ENCODE data around the gene UBAC1.

The UBAC1 gene

DNA sequence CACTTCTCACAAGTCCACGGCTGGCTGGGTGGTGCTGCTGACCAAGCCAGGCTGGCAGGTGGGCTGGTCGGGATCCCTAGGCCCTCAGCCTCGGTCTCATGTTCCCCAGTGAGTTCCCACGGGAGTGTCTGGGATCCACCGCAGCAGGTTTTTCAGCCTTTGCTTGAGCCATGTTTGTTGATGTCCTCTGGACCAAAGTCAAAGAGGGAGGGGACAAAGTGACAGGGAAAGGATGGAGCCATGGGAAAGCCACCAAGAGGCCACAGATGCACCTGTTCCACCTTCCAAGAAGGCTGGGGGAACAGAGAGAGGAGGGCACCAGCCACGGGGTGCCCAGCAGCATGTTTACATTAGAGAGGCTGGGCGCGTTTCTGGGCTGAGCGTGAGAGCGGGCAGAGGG is 2.8 kb upstream of the UBAC1 start:
- TF ChIP-seq CSDC2 (CRISPR knock-in tag; IDR thresholded peaks at IDR 0.05) (no peak), GLIS3 (CRISPR knock-in tag; IDR thresholded peaks at IDR 0.05) (no peak), ESRRG (CRISPR knock-in tag; IDR thresholded peaks at IDR 0.05) (no peak), SNAI2 (CRISPR knock-in tag; IDR thresholded peaks at IDR 0.05) (no peak), ZFP3 (CRISPR knock-in tag; IDR thresholded peaks at IDR 0.05) (no peak), TCF4 (CRISPR knock-in tag; IDR thresholded peaks at IDR 0.05; ENCODE audit: borderline replicate concordance) (no peak), ZFP30 (CRISPR knock-in tag; IDR thresholded peaks at IDR 0.05) (no peak), BACH2 (CRISPR knock-in tag; IDR thresholded peaks at IDR 0.05; ENCODE audit: borderline replicate concordance) (no peak), OSR1 (CRISPR knock-in tag; IDR thresholded peaks at IDR 0.05) (no peak), PPARA (CRISPR knock-in tag; IDR thresholded peaks at IDR 0.05; ENCODE audit: borderline replicate concordance) (no peak), ZNF565 (CRISPR knock-in tag; conservative IDR thresholded peaks at IDR 0.05; ENCODE audit: low read depth) (no peak), ARNTL (CRISPR knock-in tag; IDR thresholded peaks at IDR 0.05; ENCODE audit: borderline replicate concordance, low read depth) (no peak), TOX (CRISPR knock-in tag; IDR thresholded peaks at IDR 0.05; ENCODE audit: borderline replicate concordance) (no peak), ZC3H10 (CRISPR knock-in tag; IDR thresholded peaks at IDR 0.05) (no peak), ZNF70 (CRISPR knock-in tag; IDR thresholded peaks at IDR 0.05) (no peak), RARB (CRISPR knock-in tag; IDR thresholded peaks at IDR 0.05) (no peak)
- TF ChIP-seq, protein P1, sequence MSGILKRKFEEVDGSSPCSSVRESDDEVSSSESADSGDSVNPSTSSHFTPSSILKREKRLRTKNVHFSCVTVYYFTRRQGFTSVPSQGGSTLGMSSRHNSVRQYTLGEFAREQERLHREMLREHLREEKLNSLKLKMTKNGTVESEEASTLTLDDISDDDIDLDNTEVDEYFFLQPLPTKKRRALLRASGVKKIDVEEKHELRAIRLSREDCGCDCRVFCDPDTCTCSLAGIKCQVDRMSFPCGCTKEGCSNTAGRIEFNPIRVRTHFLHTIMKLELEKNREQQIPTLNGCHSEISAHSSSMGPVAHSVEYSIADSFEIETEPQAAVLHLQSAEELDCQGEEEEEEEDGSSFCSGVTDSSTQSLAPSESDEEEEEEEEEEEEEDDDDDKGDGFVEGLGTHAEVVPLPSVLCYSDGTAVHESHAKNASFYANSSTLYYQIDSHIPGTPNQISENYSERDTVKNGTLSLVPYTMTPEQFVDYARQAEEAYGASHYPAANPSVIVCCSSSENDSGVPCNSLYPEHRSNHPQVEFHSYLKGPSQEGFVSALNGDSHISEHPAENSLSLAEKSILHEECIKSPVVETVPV (CRISPR knock-in tag; IDR thresholded peaks at IDR 0.05) = no peak
- TF ChIP-seq, protein P2, sequence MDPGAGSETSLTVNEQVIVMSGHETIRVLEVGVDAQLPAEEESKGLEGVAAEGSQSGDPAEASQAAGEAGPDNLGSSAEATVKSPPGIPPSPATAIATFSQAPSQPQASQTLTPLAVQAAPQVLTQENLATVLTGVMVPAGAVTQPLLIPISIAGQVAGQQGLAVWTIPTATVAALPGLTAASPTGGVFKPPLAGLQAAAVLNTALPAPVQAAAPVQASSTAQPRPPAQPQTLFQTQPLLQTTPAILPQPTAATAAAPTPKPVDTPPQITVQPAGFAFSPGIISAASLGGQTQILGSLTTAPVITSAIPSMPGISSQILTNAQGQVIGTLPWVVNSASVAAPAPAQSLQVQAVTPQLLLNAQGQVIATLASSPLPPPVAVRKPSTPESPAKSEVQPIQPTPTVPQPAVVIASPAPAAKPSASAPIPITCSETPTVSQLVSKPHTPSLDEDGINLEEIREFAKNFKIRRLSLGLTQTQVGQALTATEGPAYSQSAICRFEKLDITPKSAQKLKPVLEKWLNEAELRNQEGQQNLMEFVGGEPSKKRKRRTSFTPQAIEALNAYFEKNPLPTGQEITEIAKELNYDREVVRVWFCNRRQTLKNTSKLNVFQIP (CRISPR knock-in tag; IDR thresholded peaks at IDR 0.05; ENCODE audit: borderline replicate concordance, low read depth) = no peak
- TF ChIP-seq, protein P3, sequence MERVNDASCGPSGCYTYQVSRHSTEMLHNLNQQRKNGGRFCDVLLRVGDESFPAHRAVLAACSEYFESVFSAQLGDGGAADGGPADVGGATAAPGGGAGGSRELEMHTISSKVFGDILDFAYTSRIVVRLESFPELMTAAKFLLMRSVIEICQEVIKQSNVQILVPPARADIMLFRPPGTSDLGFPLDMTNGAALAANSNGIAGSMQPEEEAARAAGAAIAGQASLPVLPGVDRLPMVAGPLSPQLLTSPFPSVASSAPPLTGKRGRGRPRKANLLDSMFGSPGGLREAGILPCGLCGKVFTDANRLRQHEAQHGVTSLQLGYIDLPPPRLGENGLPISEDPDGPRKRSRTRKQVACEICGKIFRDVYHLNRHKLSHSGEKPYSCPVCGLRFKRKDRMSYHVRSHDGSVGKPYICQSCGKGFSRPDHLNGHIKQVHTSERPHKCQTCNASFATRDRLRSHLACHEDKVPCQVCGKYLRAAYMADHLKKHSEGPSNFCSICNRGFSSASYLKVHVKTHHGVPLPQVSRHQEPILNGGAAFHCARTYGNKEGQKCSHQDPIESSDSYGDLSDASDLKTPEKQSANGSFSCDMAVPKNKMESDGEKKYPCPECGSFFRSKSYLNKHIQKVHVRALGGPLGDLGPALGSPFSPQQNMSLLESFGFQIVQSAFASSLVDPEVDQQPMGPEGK (CRISPR knock-in tag; IDR thresholded peaks at IDR 0.05; ENCODE audit: borderline replicate concordance) = no peak

DNA sequence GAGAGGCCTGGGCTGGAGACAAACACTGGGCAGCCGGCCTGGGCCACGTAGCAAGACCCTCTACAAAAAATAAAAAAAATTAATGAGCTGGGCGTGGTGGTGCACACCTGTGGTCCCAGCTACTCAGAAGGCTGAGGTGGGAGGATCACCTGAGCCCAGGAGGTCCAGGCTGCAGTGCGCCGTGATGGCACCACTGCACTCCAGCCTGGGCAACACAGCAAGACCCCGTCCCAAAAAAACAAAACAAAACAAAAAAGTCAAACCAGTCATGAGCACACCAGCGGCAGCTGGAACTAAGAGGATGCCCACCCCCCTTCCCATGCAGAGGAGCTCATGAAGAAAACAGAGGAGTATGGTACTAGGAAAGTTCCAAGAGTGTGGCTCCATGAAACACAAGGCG is 2.2 kb upstream of the UBAC1 start:
- TF ChIP-seq, protein P3 (CRISPR knock-in tag; IDR thresholded peaks at IDR 0.05; ENCODE audit: borderline replicate concordance) = no peak
- TF ChIP-seq SNAI2 (CRISPR knock-in tag; IDR thresholded peaks at IDR 0.05) = no peak
- TF ChIP-seq PPARA (CRISPR knock-in tag; IDR thresholded peaks at IDR 0.05; ENCODE audit: borderline replicate concordance) = no peak
- ATAC-seq = no peak

More for the DNA sequence above, 2.8 kb upstream of the UBAC1 start:
- no peak for ATAC-seq

DNA sequence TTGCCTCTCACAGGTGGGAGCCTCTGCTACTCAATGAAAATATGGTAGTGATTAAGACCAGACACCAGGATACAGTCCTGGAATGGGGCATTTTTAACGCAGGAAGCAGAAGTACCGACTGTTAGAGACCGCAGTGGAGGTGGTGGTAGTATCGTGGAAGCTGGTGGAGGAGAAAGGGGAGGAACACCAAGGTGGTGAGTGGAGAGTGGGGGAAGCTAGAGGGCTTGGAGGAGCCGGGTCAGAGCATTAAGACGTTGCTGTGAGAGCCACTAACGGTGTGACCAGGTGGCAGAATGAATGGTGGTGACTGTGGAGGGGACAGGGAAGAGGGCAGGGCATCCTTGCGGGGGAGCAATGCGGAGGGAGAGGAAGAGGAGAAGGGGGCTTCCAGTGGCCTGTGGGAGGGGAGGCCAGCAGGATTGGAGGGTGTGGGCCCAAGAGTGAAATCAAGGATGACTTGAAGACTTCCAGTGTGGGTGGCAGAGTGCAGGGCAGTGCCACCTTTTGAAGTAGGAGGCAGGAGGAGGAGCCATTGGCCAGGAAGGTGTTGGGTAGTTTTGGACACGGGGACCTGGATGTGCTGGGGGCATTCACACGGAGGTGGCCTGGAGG is 1.6 kb upstream of the UBAC1 start:
- TF ChIP-seq CSDC2 (CRISPR knock-in tag; IDR thresholded peaks at IDR 0.05) = no peak
- TF ChIP-seq GLIS3 (CRISPR knock-in tag; IDR thresholded peaks at IDR 0.05) = no peak
- no peak for TF ChIP-seq ZC3H10 (CRISPR knock-in tag; IDR thresholded peaks at IDR 0.05)
- no peak for TF ChIP-seq ZFP3 (CRISPR knock-in tag; IDR thresholded peaks at IDR 0.05)
- no peak for TF ChIP-seq ISL1 (CRISPR knock-in tag; IDR thresholded peaks at IDR 0.05)
- no peak for TF ChIP-seq OSR1 (CRISPR knock-in tag; IDR thresholded peaks at IDR 0.05)
- TF ChIP-seq, protein P4, sequence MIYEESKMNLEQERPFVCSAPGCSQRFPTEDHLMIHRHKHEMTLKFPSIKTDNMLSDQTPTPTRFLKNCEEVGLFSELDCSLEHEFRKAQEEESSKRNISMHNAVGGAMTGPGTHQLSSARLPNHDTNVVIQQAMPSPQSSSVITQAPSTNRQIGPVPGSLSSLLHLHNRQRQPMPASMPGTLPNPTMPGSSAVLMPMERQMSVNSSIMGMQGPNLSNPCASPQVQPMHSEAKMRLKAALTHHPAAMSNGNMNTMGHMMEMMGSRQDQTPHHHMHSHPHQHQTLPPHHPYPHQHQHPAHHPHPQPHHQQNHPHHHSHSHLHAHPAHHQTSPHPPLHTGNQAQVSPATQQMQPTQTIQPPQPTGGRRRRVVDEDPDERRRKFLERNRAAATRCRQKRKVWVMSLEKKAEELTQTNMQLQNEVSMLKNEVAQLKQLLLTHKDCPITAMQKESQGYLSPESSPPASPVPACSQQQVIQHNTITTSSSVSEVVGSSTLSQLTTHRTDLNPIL (CRISPR knock-in tag; IDR thresholded peaks at IDR 0.05; ENCODE audit: low read depth) = no peak
- ATAC-seq = no peak

All from SK-N-SH treated with all-trans-retinoic acid at 6 μM for 48 hours (cell line).